H1 (cell line): ENCODE measurements around the gene LRCH1.

Experiments used
- CTCF ChIP-seq, 3 experiments: IDR thresholded peaks; 1 replicate in 2 of 3; 2 replicates in 1 of 3; pipeline versions ENCODE4 v1.5.1 to v1.6.1; 2011; ENCODE audit warnings: low read length in 3 of 3, mild to moderate bottlenecking in 3 of 3, inconsistent platforms in 2 of 3, low read depth in 1 of 3, moderate library complexity in 1 of 3; ENCODE audit not compliant: insufficient read depth in 1 of 3; ENCODE audit errors: control extremely low read depth in 1 of 3
- FOSL1 ChIP-seq: IDR thresholded peaks from 2 replicates; pipeline ENCODE4 v1.6.1; 2011; ENCODE audit warnings: mild to moderate bottlenecking, low read depth, low read length, moderate library complexity; ENCODE audit not compliant: insufficient read depth
- JUN ChIP-seq: IDR thresholded peaks from 2 replicates; pipeline ENCODE4 v1.6.1; 2011; ENCODE audit warnings: low read depth, mild to moderate bottlenecking, improper control_type of control experiment, low read length
- JUND ChIP-seq: IDR thresholded peaks from 2 replicates; pipeline ENCODE4 v1.6.1; 2011; ENCODE audit warnings: mild to moderate bottlenecking, improper control_type of control experiment, low read length
- TAF1 ChIP-seq: IDR thresholded peaks from 2 replicates; pipeline ENCODE4 v1.6.1; 2011; ENCODE audit warnings: mild to moderate bottlenecking, low read depth, low read length

- no peak for TF ChIP-seq CTCF (IDR thresholded peaks at IDR 0.05; ENCODE audit: control extremely low read depth in 1 of 3, insufficient read depth in 1 of 3, low read depth in 1 of 3, low read length in 3 of 3)
- no peak for TF ChIP-seq JUND
- no peak for TF ChIP-seq JUN
- no peak for TF ChIP-seq TAF1
- no peak for TF ChIP-seq FOSL1
These were observed 133.2 kb downstream of the LRCH1 start for GRCh38 chr13:46686171-46686570.
